GM18498 (cell line): ENCODE results near the gene EXOG.

Experiments
- ATAC-seq: cut with Tn5 transposase; IDR thresholded peaks from one replicate; pipeline ENCODE4 v1.9.1; 2021; ENCODE audit warnings: mild to moderate bottlenecking, moderate library complexity; ENCODE audit not compliant: unreplicated experiment

EXOG gene

GRCh38 chr3:38507120-38507519 is 11.0 kb downstream of the EXOG start:
- ATAC-seq: peak; percentile 97

- no peak for ATAC-seq
These were observed 13.6 kb downstream of the EXOG start for GRCh38 chr3:38509732-38510131.

DNA sequence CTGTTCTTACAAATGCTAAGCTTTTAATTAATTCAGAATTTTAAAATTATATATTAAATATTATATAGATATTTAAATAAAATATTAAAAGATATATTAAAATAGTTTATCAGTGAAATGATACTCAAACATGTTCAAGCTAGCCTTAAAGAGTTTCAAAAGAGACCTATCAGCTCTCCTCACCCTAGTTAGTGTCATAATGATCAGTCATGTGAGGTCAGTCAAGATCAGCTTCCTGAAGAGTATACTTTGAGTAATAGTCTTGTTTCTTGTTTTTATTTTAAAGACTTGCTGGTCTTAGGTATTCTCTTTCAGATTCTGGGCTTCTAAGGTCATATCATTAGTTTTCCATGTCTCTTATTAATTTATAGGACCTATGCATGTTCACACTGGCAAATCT is 14.5 kb downstream of the EXOG start:
- ATAC-seq: no peak

DNA sequence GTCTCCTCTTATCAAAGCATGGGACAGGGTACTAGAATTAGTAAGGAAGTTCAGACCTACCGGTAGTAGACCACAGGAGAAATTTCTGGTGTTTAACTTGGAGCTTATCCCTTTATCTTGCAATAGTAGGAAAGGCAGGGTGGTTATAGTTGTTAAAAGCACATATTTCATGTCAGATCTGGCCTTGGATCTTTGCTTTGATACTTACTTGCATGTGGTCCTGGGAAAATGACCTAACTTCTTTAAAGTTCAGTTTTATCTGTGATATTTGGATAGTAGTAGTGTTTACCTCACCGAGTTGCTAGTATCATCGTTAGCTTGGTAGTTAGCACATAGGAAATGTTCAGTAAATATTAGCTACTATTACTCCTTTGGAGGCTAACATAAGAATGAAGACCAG is 15.4 kb downstream of the EXOG start:
- ATAC-seq: no peak

GRCh38 chr3:38515367-38515766 is 19.2 kb downstream of the EXOG start:
- no peak for ATAC-seq

- ATAC-seq: no peak
These were observed 20.5 kb downstream of the EXOG start for GRCh38 chr3:38516669-38517068.

DNA sequence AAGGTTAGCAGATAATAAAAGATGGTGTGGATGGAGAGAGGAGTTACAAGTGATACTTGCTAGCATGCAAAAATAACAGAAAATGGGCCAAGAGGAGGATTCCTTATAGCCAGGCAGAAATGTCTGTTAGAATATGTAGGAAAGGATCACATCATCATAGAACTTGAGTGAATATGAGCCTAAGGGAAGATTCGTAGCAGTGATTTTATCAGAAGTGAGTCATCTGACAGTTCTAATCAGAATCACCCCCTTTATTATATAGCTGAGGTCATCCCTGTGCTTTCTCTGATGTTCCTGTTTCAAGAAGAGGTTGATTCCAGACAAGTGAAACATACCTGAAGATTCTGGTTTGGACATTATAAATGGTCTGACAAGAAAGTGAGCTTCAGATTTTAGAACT is 22.9 kb downstream of the EXOG start:
- ATAC-seq: no peak

- no peak for ATAC-seq
These were observed 23.5 kb downstream of the EXOG start for GRCh38 chr3:38519651-38520050.

- ATAC-seq: no peak
These were observed 25.3 kb downstream of the EXOG start for GRCh38 chr3:38521391-38521987.

GRCh38 chr3:38522002-38522401 is 25.9 kb downstream of the EXOG start:
- ATAC-seq: no peak

DNA sequence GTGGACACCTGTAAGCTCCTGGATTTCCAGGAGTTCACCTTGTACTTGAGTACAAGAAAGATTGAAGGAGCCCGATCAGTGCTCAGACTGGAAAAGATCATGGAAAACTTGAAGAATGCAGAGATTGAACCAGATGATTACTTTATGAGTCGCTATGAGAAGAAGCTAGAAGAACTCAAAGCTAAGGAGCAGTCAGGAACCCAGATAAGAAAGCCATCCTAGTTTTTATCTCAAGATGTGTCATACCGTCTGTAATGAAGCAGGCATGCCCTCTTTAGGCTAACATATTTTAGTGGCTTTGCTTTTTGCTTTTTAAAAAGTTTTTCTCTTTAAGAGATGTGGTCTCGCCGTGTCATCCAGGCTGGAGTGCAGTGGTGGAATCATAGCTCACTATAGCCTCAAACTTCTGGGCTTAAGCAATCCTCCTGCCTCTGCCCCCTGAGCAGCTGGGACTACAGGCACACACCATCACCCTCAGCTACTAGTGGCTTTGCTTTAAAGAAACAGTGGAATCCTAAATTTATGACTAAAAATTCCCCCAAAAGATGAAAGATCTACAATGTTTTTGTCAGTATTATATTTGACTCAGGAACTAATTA is 28.1 kb downstream of the EXOG start:
- ATAC-seq: no peak

GRCh38 chr3:38526792-38527191 is 30.7 kb downstream of the EXOG start:
- ATAC-seq: no peak

GRCh38 chr3:38528457-38528856 is 32.3 kb downstream of the EXOG start:
- ATAC-seq: no peak

- ATAC-seq: no peak
These were observed 36.4 kb downstream of the EXOG start for GRCh38 chr3:38532529-38532928.

- no peak for ATAC-seq
These were observed 37.3 kb downstream of the EXOG start for GRCh38 chr3:38533285-38533976.

GRCh38 chr3:38534180-38534579 is 38.0 kb downstream of the EXOG start:
- no peak for ATAC-seq

GRCh38 chr3:38534604-38535003 is 38.5 kb downstream of the EXOG start:
- ATAC-seq: no peak

- ATAC-seq: no peak
These were observed 40.5 kb downstream of the EXOG start for GRCh38 chr3:38536671-38537070.

GRCh38 chr3:38538773-38539353 is 42.7 kb downstream of the EXOG start:
- no peak for ATAC-seq

DNA sequence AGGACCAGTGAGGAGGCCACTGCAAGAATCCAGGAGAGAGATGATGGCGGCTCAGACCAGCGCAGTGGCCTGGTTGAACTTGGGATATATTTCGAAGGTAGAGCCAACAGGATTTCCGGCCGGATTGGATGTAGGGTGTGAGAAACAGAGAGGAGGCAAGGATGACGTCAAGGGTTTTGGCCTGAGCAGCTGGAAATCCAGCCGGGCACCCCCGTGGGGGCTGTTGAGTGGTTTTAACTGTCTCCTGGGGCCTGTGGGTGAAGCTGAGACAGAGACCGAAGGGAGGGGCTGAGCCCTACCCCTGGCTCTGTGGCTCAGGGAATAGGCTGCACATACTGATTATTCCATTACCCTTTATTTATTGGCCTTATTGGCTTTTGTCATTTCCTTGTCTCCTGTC is 45.7 kb downstream of the EXOG start:
- no peak for ATAC-seq

GRCh38 chr3:38542401-38543298 is 46.5 kb downstream of the EXOG start:
- ATAC-seq: no peak
